Measurements from ENCODE around the gene FAM47C. TPM values are rescaled to one million over a fixed set of nuclear protein-coding genes. Genes with fewer than 3 reads are reported as not detected.
"Not testable (repeated sequence)": the region's sequence is repeated elsewhere in the genome, so short reads cannot be mapped to it uniquely, and the experiment has no call there.

The FAM47C gene
- total RNA-seq (2021) (not detected in 2 replicates), Bru-seq, nascent RNA (not detected), BruChase-seq, experiment 1, labeled RNA remaining after a 2-hour chase (percentile 15 among the genes with signal in this experiment), BruChase-seq, experiment 2, labeled RNA remaining after a 6-hour chase (not detected)
- long read RNA-seq = 0 reads

GRCh38 chrX:37008182-37008581, at the start of gene FAM47C:
TSS of gene FAM47C (plus strand) at chrX:37008366. CDS start at chrX:37008411, 45 bp downstream.
- intact Hi-C loops (cut with micrococcal nuclease; ENCODE audit: unreplicated experiment); CTCF ChIA-PET; H3K36me3 ChIP-seq (ENCODE audit: insufficient read depth, low read length, poor library complexity, severe bottlenecking); H3K9me3 ChIP-seq (ENCODE audit: low read depth, low read length, poor library complexity, severe bottlenecking); BruUV-seq (replicated peaks); H3K27me3 ChIP-seq (replicated peaks; ENCODE audit: insufficient read depth, low read depth, low read length, poor library complexity); H3K4me1 ChIP-seq (ENCODE audit: insufficient read depth, low read length, poor library complexity, severe bottlenecking); DNase-seq (ENCODE audit: low spot score); H3K27ac ChIP-seq (ENCODE audit: low read depth, low read length, poor library complexity, severe bottlenecking); POLR2A ChIA-PET (ENCODE audit: low non-redundant PET); H3K4me3 ChIP-seq (ENCODE audit: low read depth, low read length, poor library complexity, severe bottlenecking): not testable (repeated sequence)

- CTCF ChIA-PET = no interaction called here
- Histone ChIP-seq H3K4me1 (ENCODE audit: insufficient read depth, low read length, poor library complexity, severe bottlenecking) (no peaks in the 10 kb centered on the region), H3K9me3 (ENCODE audit: low read depth, low read length, poor library complexity, severe bottlenecking) (no peaks in the 10 kb centered on the region), H3K27ac (ENCODE audit: low read depth, low read length, poor library complexity, severe bottlenecking) (no peak overlapping the region), H3K36me3 (ENCODE audit: insufficient read depth, low read length, poor library complexity, severe bottlenecking) (no peaks in the 10 kb centered on the region), H3K4me3 (ENCODE audit: low read depth, low read length, poor library complexity, severe bottlenecking) (no peak overlapping the region), H3K27me3 (replicated peaks; ENCODE audit: insufficient read depth, low read depth, low read length, poor library complexity) (no peaks in the 10 kb centered on the region)
- DNase-seq (ENCODE audit: low spot score) = peak; percentile 15
- intact Hi-C loops (cut with micrococcal nuclease; ENCODE audit: unreplicated experiment) = no loop called here
- TF ChIP-seq CTCF (conservative IDR thresholded peaks at IDR 0.05; ENCODE audit: low read depth, low read length) (peak; percentile 52), EZH2 (IDR thresholded peaks at IDR 0.05; ENCODE audit: borderline replicate concordance, low read depth, low read length, poor library complexity, severe bottlenecking) (no peak)
- POLR2A ChIA-PET (ENCODE audit: low non-redundant PET) = no interaction called here
- no TSS peak for BruUV-seq (replicated peaks)
Observed at GRCh38 chrX:36961590-36961989, 46.6 kb upstream of the FAM47C start.

- intact Hi-C loops (cut with micrococcal nuclease; ENCODE audit: unreplicated experiment) = no loop called here
- CTCF ChIA-PET = no interaction called here
- Histone ChIP-seq H3K27me3 (replicated peaks; ENCODE audit: insufficient read depth, low read depth, low read length, poor library complexity) (no peaks in the 10 kb centered on the region), H3K4me1 (ENCODE audit: insufficient read depth, low read length, poor library complexity, severe bottlenecking) (no peaks in the 10 kb centered on the region), H3K27ac (ENCODE audit: low read depth, low read length, poor library complexity, severe bottlenecking) (no peak overlapping the region), H3K4me3 (ENCODE audit: low read depth, low read length, poor library complexity, severe bottlenecking) (no peak overlapping the region), H3K9me3 (ENCODE audit: low read depth, low read length, poor library complexity, severe bottlenecking) (no peaks in the 10 kb centered on the region), H3K36me3 (ENCODE audit: insufficient read depth, low read length, poor library complexity, severe bottlenecking) (no peaks in the 10 kb centered on the region)
- no TSS peak for BruUV-seq (replicated peaks)
- no peak for DNase-seq (ENCODE audit: low spot score)
- TF ChIP-seq CTCF (conservative IDR thresholded peaks at IDR 0.05; ENCODE audit: low read depth, low read length) = no peak
- TF ChIP-seq EZH2 (IDR thresholded peaks at IDR 0.05; ENCODE audit: borderline replicate concordance, low read depth, low read length, poor library complexity, severe bottlenecking) = no peak
- POLR2A ChIA-PET (ENCODE audit: low non-redundant PET) = no interaction called here
Observed at GRCh38 chrX:36963069-36963808, 44.9 kb upstream of the FAM47C start.

GRCh38 chrX:36963852-36964251, 44.3 kb upstream of the FAM47C start:
- TF ChIP-seq EZH2 (IDR thresholded peaks at IDR 0.05; ENCODE audit: borderline replicate concordance, low read depth, low read length, poor library complexity, severe bottlenecking) = no peak
- no peak for TF ChIP-seq CTCF (conservative IDR thresholded peaks at IDR 0.05; ENCODE audit: low read depth, low read length)
- ChIA-PET POLR2A (ENCODE audit: low non-redundant PET) (no interaction called here), CTCF (no interaction called here)
- no peak overlapping the region for H3K27ac ChIP-seq (ENCODE audit: low read depth, low read length, poor library complexity, severe bottlenecking)
- H3K27me3 ChIP-seq (replicated peaks; ENCODE audit: insufficient read depth, low read depth, low read length, poor library complexity) = no peaks in the 10 kb centered on the region
- H3K4me3 ChIP-seq (ENCODE audit: low read depth, low read length, poor library complexity, severe bottlenecking) = no peak overlapping the region
- DNase-seq (ENCODE audit: low spot score) = no peak
- no peaks in the 10 kb centered on the region for H3K4me1 ChIP-seq (ENCODE audit: insufficient read depth, low read length, poor library complexity, severe bottlenecking)
- BruUV-seq (replicated peaks) = no TSS peak
- intact Hi-C loops (cut with micrococcal nuclease; ENCODE audit: unreplicated experiment) = no loop called here
- no peaks in the 10 kb centered on the region for H3K36me3 ChIP-seq (ENCODE audit: insufficient read depth, low read length, poor library complexity, severe bottlenecking)
- H3K9me3 ChIP-seq (ENCODE audit: low read depth, low read length, poor library complexity, severe bottlenecking) = no peaks in the 10 kb centered on the region

All from A673 (cell line).